Spinal cord (tissue), 10 donors: ENCODE results near the gene UBE2J2. TPM values are rescaled to one million over a fixed set of nuclear protein-coding genes. Genes with fewer than 3 reads are reported as not detected.

Experiments used
- DNase-seq, 6 donors: peaks; one replicate each; pipeline versions ENCODE4 v3.0.0 to v3.0.0-alpha.2; 2013 to 2015; ENCODE audit warnings: low spot score in 6 of 6, low read depth in 4 of 6
- H3K27ac ChIP-seq: one replicate; pipeline ENCODE4 v1.5.1; 2013; ENCODE audit warnings: low read depth, low read length, control low read depth
- H3K27me3 ChIP-seq: one replicate; pipeline ENCODE4 v1.6.1; 2013; ENCODE audit warnings: low read length; ENCODE audit not compliant: control insufficient read depth, insufficient read depth
- H3K36me3 ChIP-seq: one replicate; pipeline ENCODE4 v1.6.1; 2013; ENCODE audit warnings: low read length; ENCODE audit not compliant: control insufficient read depth, insufficient read depth
- H3K4me1 ChIP-seq: one replicate; pipeline ENCODE4 v1.6.1; 2013; ENCODE audit warnings: low read length; ENCODE audit not compliant: control insufficient read depth, insufficient read depth
- H3K4me3 ChIP-seq: one replicate; pipeline ENCODE4 v1.5.1; 2013; ENCODE audit warnings: low read depth, low read length, control low read depth
- H3K9me3 ChIP-seq: one replicate; pipeline ENCODE4 v1.6.1; 2013; ENCODE audit warnings: low read length; ENCODE audit not compliant: control insufficient read depth, insufficient read depth
- WGBS: methylation state at CpG from one replicate; pipeline ENCODE4 v1.1.5; 2013; ENCODE audit warnings: missing lambda C conversion rate; ENCODE audit not compliant: insufficient coverage; 5-methylcytosine and 5-hydroxymethylcytosine counted together
- polyA plus RNA-seq, 2 donors: library from polyadenylated mRNA; unstranded; fragments of 120-200 nt; gene quantifications; one replicate each; pipeline ENCODE4 v1.2.1, GENCODE V29; 2013; ENCODE audit not compliant: insufficient read length in 2 of 2
- total RNA-seq, 2 donors: library from RNA; depleted of rRNA in 1 of 2; stranded (reverse); fragments of 120-200 nt in 1 of 2; fragments of >200 nt in 1 of 2; gene quantifications; one replicate each; pipeline versions ENCODE4 v1.2.3 to v1.2.4, GENCODE V29; 2013 to 2014
- donor health status: healthy.

UBE2J2 gene
- total and polyA plus RNA-seq, 4 donors, result 26.4 to 82.9 (median 54.0) TPM

GRCh38 chr1:1243266-1243660, 30.4 kb downstream of the UBE2J2 start:
- Histone ChIP-seq H3K4me1 (peaks cover 27% of the 10 kb centered on the region), H3K9me3 (no peaks in the 10 kb centered on the region), H3K4me3 (no peak overlapping the region), H3K27me3 (peaks cover 51% of the 10 kb centered on the region), H3K27ac (no peak overlapping the region), H3K36me3 (peaks cover 35% of the 10 kb centered on the region)
- 90% methylated on average over 23 of the region's 23 CpGs for WGBS
- DNase-seq, result no peak

GRCh38 chr1:1242461-1243265, 31.0 kb downstream of the UBE2J2 start:
- DNase-seq, result no peak
- Histone ChIP-seq H3K4me3 (no peak overlapping the region), H3K36me3 (peaks cover 35% of the 10 kb centered on the region), H3K4me1 (peaks cover 33% of the 10 kb centered on the region), H3K27ac (no peak overlapping the region), H3K27me3 (peaks cover 53% of the 10 kb centered on the region), H3K9me3 (no peaks in the 10 kb centered on the region)
- 82% methylated on average over 35 of the region's 41 CpGs for WGBS

DNA sequence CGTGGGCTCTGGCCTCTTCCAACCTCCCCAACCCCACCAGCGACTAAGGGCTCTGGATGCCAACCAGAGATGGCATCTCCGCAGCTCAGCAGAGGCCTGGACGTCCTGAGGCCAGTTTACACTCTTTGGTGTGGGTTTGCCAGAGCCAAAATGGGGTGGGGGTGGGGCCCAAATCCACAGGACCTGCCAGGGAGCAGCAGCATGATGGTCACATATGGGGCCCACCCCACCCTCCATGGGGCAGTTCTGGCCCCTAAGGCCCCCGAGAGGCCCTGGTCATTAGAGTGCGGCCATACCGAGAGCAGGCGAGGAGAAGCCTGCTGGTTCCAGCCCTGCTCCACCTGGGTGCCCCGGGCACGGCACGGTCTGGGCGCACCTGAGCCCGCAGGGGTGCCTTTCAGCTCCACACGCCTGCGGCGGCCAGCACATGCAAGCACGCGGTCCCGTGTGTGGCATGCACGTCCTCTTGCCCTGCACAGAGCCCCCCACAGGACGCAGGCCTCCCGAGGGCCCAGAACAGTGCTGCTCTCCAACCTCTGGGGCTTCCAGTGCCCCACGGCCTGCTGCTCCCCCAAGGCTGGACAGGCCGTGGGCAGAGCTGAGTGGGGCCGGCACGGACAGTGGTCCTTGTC, 31.9 kb downstream of the UBE2J2 start:
- 82% methylated on average over 22 of the region's 26 CpGs for WGBS
- H3K4me1 ChIP-seq, result peaks cover 42% of the 10 kb centered on the region
- H3K27me3 ChIP-seq, result peaks cover 43% of the 10 kb centered on the region

DNA sequence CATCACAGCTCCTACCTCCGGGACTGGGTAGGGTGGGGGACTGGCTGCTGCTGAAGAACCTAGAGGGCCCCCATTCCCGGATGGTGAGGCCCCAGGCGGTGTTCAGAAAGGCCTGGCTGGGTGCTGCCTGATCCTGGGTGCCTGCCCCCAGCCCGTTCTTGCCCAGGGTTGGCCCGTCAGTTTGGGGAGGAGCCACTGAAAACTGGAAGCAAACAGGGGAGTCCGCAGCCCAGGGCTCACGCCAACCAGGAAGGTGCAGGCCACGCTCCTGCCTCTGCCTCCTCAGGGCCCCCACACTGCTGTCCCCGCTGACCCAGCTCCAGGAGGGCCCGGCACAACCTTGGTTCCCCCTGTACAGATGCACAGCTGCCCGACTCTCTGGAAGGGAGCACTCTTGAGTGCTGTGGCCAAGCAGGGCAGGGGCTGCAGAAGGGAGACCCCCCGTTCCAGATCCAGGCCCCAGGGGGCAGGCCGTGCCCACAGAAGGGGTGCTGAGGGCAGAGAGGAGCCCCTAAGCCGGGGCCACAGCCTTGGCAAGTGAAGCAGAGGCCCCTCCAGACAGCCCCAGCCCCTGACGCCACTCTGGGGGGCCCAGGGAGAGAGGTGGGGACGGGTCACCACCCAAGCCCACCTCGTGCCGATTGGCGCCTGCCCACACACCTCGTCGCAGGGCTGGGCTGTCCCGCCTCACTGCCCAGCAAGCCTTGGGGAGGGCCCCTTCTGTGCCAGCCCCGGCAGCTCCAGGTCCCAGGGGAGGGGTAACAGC, 32.6 kb downstream of the UBE2J2 start:
- H3K9me3 ChIP-seq, result no peaks in the 10 kb centered on the region
- no peak overlapping the region for H3K4me3 ChIP-seq
- no peak overlapping the region for H3K27ac ChIP-seq
- WGBS, result 73% methylated on average over 21 of the region's 23 CpGs
- DNase-seq, result no peak
- peaks cover 45% of the 10 kb centered on the region for H3K36me3 ChIP-seq
- peaks cover 42% of the 10 kb centered on the region for H3K4me1 ChIP-seq
- H3K27me3 ChIP-seq, result peaks cover 40% of the 10 kb centered on the region

More for the DNA sequence above, 31.9 kb downstream of the UBE2J2 start:
- Histone ChIP-seq H3K27ac (no peak overlapping the region), H3K4me3 (no peak overlapping the region), H3K36me3 (peaks cover 38% of the 10 kb centered on the region), H3K9me3 (no peaks in the 10 kb centered on the region)
- DNase-seq, result no peak

GRCh38 chr1:1240348-1240732, 33.3 kb downstream of the UBE2J2 start:
- H3K9me3 ChIP-seq, result no peaks in the 10 kb centered on the region
- peaks cover 47% of the 10 kb centered on the region for H3K36me3 ChIP-seq
- no peak overlapping the region for H3K27ac ChIP-seq
- 60% methylated on average over 1 of the region's 11 CpGs for WGBS
- peaks cover 33% of the 10 kb centered on the region for H3K27me3 ChIP-seq
- no peak overlapping the region for H3K4me3 ChIP-seq
- DNase-seq, result no peak
- H3K4me1 ChIP-seq, result peaks cover 42% of the 10 kb centered on the region

GRCh38 chr1:1239614-1240347, 33.9 kb downstream of the UBE2J2 start:
- H3K36me3 ChIP-seq, result peaks cover 53% of the 10 kb centered on the region
- peaks cover 31% of the 10 kb centered on the region for H3K27me3 ChIP-seq
- H3K9me3 ChIP-seq, result no peaks in the 10 kb centered on the region
- H3K27ac ChIP-seq, result no peak overlapping the region
- WGBS, result 31% methylated on average over 28 of the region's 30 CpGs
- H3K4me1 ChIP-seq, result peaks cover 42% of the 10 kb centered on the region
- DNase-seq, result no peak
- H3K4me3 ChIP-seq, result no peak overlapping the region

- Histone ChIP-seq H3K27ac (no peak overlapping the region), H3K36me3 (peaks cover 58% of the 10 kb centered on the region), H3K4me3 (no peak overlapping the region), H3K27me3 (peaks cover 30% of the 10 kb centered on the region), H3K9me3 (no peaks in the 10 kb centered on the region), H3K4me1 (peaks cover 42% of the 10 kb centered on the region)
- WGBS, result 71% methylated on average over 15 of the region's 15 CpGs
- DNase-seq, result no peak
These were observed 34.4 kb downstream of the UBE2J2 start for GRCh38 chr1:1239227-1239613.

- H3K4me1 ChIP-seq, result peaks cover 42% of the 10 kb centered on the region
- WGBS, result 65% methylated on average over 19 of the region's 19 CpGs
- peaks cover 29% of the 10 kb centered on the region for H3K27me3 ChIP-seq
- no peak overlapping the region for H3K4me3 ChIP-seq
- H3K36me3 ChIP-seq, result peaks cover 63% of the 10 kb centered on the region
- no peak for DNase-seq
- no peaks in the 10 kb centered on the region for H3K9me3 ChIP-seq
- no peak overlapping the region for H3K27ac ChIP-seq
These were observed 34.9 kb downstream of the UBE2J2 start for GRCh38 chr1:1238702-1239178.
